ENCODE data around the gene GATA5. TPM values are rescaled to one million over a fixed set of nuclear protein-coding genes. Genes with fewer than 3 reads are reported as not detected.

The GATA5 gene
- total RNA-seq, 1 experiment from 2014 or later = 0.18 TPM

- H3K9ac ChIP-seq (ENCODE audit: low read length) = no peak overlapping the region
Observed at GRCh38 chr20:62502496-62503095, 26.8 kb upstream of the GATA5 start.

GRCh38 chr20:62501801-62502495 is 26.2 kb upstream of the GATA5 start:
- Histone ChIP-seq H3K4me3 (ENCODE audit: low read length) (no peak overlapping the region), H3K27ac (ENCODE audit: low read length) (no peak overlapping the region), H3K4me1 (ENCODE audit: insufficient read depth, low read length) (peaks cover 11% of the 10 kb centered on the region; the same call in 1 of the 2 replicates), H3K27me3 (ENCODE audit: low read length) (no peaks in the 10 kb centered on the region), H3K9me3 (ENCODE audit: low read length) (no peaks in the 10 kb centered on the region), H3K36me3 (ENCODE audit: low read depth, low read length) (no peaks in the 10 kb centered on the region), H3K4me2 (ENCODE audit: low read length) (no peak overlapping the region), H3K79me2 (ENCODE audit: low read length) (no peaks in the 10 kb centered on the region), H4K20me1 (ENCODE audit: low read length) (no peaks in the 10 kb centered on the region), H3K9ac (ENCODE audit: low read length) (no peak overlapping the region), H3K9me2 (replicated peaks; ENCODE audit: low read length) (no peaks in the 10 kb centered on the region), H2AFZ (ENCODE audit: low read length) (no peak overlapping the region), H3F3A (ENCODE audit: low read length, unreplicated experiment) (no peaks in the 10 kb centered on the region)
- ChIA-PET CTCF (no interaction called here), POLR2A (ENCODE audit: unreplicated experiment) (no interaction called here)
- ATAC-seq = peak; percentile 39
- peak; percentile 48 for DNase-seq
- no TSS peak for BruUV-seq (replicated peaks)
- intact Hi-C loops (cut with micrococcal nuclease) = no loop called here
- TF ChIP-seq EZH2phosphoT487 (IDR thresholded peaks at IDR 0.05; ENCODE audit: borderline replicate concordance, low read length) (no peak), CTCF (conservative IDR thresholded peaks at IDR 0.05; ENCODE audit: low read depth, low read length) (no peak), EZH2 (IDR thresholded peaks at IDR 0.05; ENCODE audit: low read length, unreplicated experiment) (no peak)

More at GRCh38 chr20:62502496-62503095, 26.8 kb upstream of the GATA5 start:
- DNase-seq = no peak
- no peaks in the 10 kb centered on the region for H4K20me1 ChIP-seq (ENCODE audit: low read length)
- ChIA-PET CTCF (no interaction called here), POLR2A (ENCODE audit: unreplicated experiment) (no interaction called here)
- no TSS peak for BruUV-seq (replicated peaks)
- no peaks in the 10 kb centered on the region for H3K9me3 ChIP-seq (ENCODE audit: low read length)
- H3K27me3 ChIP-seq (ENCODE audit: low read length) = no peaks in the 10 kb centered on the region
- no peak overlapping the region for H3K4me2 ChIP-seq (ENCODE audit: low read length)
- intact Hi-C loops (cut with micrococcal nuclease) = no loop called here
- H3K9me2 ChIP-seq (replicated peaks; ENCODE audit: low read length) = no peaks in the 10 kb centered on the region
- no peak for ATAC-seq
- no peak overlapping the region for H3K4me3 ChIP-seq (ENCODE audit: low read length)
- no peaks in the 10 kb centered on the region for H3F3A ChIP-seq (ENCODE audit: low read length, unreplicated experiment)
- no peak overlapping the region for H3K27ac ChIP-seq (ENCODE audit: low read length)
- H3K36me3 ChIP-seq (ENCODE audit: low read depth, low read length) = no peaks in the 10 kb centered on the region
- TF ChIP-seq EZH2phosphoT487 (IDR thresholded peaks at IDR 0.05; ENCODE audit: borderline replicate concordance, low read length) (no peak), EZH2 (IDR thresholded peaks at IDR 0.05; ENCODE audit: low read length, unreplicated experiment) (no peak), CTCF (conservative IDR thresholded peaks at IDR 0.05; ENCODE audit: low read depth, low read length) (no peak)
- no peaks in the 10 kb centered on the region for H3K79me2 ChIP-seq (ENCODE audit: low read length)
- H3K4me1 ChIP-seq (ENCODE audit: insufficient read depth, low read length) = peaks cover 11% of the 10 kb centered on the region; the same call in 1 of the 2 replicates
- no peak overlapping the region for H2AFZ ChIP-seq (ENCODE audit: low read length)
